Keratinocyte (primary cell): Measurements from ENCODE around the gene LIN7A.

Experiments
- CTCF ChIP-seq, 3 experiments: IDR thresholded peaks in 1 of 3; conservative IDR thresholded peaks in 1 of 3; optimal IDR thresholded peaks in 1 of 3; 2 replicates in 2 of 3; 3 replicates in 1 of 3; pipeline versions ENCODE3 to v1.5.1; 2011; ENCODE audit warnings: low read length in 3 of 3, mild to moderate bottlenecking in 3 of 3, moderate library complexity in 2 of 3, control low read depth in 1 of 3, inconsistent platforms in 1 of 3; ENCODE audit not compliant: insufficient read depth in 2 of 3; ENCODE audit errors: extremely low read depth in 1 of 3
- EZH2 ChIP-seq: IDR thresholded peaks from one replicate; pipeline ENCODE4 v1.6.1; 2012; ENCODE audit warnings: inconsistent platforms, mild to moderate bottlenecking, low read length, moderate library complexity

DNA sequence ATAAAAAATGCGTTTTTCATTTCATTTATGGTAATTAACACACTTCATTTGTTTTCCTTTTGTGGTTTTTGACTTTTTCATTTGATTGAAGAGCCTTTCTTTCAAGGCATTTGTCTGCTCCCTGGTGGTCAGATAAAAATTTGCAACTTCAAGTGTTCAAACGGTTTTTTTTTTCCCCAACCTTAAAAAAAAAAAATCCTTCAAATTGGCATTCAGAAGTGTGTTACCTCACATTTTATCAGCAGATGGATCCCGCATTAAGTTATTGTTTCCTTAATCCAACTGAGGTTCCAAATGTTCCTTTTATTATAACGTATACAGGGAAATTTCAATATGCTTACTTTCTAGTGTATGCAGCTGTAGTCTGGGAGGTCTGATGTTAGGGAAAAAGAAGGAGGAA is 173.9 kb downstream of the LIN7A start:
- TF ChIP-seq CTCF (optimal IDR thresholded peaks at IDR 0.05 in 1 of 3, IDR thresholded peaks at IDR 0.05 in 1 of 3, conservative IDR thresholded peaks at IDR 0.05 in 1 of 3; ENCODE audit: extremely low read depth in 1 of 3, insufficient read depth in 2 of 3, low read length in 3 of 3) = peak in 2 of 3 experiments; percentile 26 to 34
- no peak for TF ChIP-seq EZH2
